DND-41 (cell line): ENCODE data around the gene PELI1.

Experiments used
- ATAC-seq: fragments of 200-7000 bp; cut with Tn5 transposase; 3 replicates; pipeline ENCODE4 v1.9.1; 2021; ENCODE audit warnings: low read depth; ENCODE audit not compliant: insufficient read depth
- DNase-seq: peaks from one replicate; pipeline ENCODE4 v3.0.0-alpha.2; 2020
- H2AFZ ChIP-seq: 2 replicates; pipeline ENCODE4 v1.6.0; 2012; ENCODE audit warnings: low read depth, low read length
- H3K27ac ChIP-seq: 2 replicates; pipeline ENCODE4 v1.5.1; 2012; ENCODE audit warnings: low read length, inconsistent platforms
- H3K27me3 ChIP-seq: fragments of 200-600 bp; sonication (generic); 2 replicates; pipeline ENCODE4 v1.6.0; 2012; ENCODE audit warnings: low read length, mild to moderate bottlenecking, inconsistent platforms; ENCODE audit not compliant: insufficient read depth, poor library complexity
- H3K36me3 ChIP-seq: 2 replicates; pipeline ENCODE4 v1.5.1; 2012; ENCODE audit warnings: low read length, inconsistent platforms; ENCODE audit not compliant: insufficient read depth
- H3K4me1 ChIP-seq: 2 replicates; pipeline ENCODE4 v1.5.1; 2012; ENCODE audit warnings: mild to moderate bottlenecking, low read length; ENCODE audit not compliant: insufficient read depth
- H3K4me2 ChIP-seq: 2 replicates; pipeline ENCODE4 v1.6.0; 2012; ENCODE audit warnings: mild to moderate bottlenecking, moderate library complexity, low read length, inconsistent platforms; ENCODE audit not compliant: insufficient read depth
- H3K4me3 ChIP-seq, 2 experiments: fragments of 200-600 bp in 1 of 2; shearing (Covaris generic) in 1 of 2; 2 replicates each; pipeline ENCODE4 v1.5.1; 2012 to 2016; ENCODE audit warnings: inconsistent platforms in 2 of 2, low read length in 2 of 2, mild to moderate bottlenecking in 2 of 2, low read depth in 1 of 2, moderate library complexity in 1 of 2
- H3K79me2 ChIP-seq: 2 replicates; pipeline ENCODE4 v1.6.0; 2012; ENCODE audit warnings: low read length, inconsistent platforms; ENCODE audit not compliant: insufficient read depth
- H3K9ac ChIP-seq: 2 replicates; pipeline ENCODE4 v1.6.0; 2012; ENCODE audit warnings: low read depth, mild to moderate bottlenecking, inconsistent platforms, low read length, moderate library complexity
- H3K9me3 ChIP-seq: 2 replicates; pipeline ENCODE4 v1.5.1; 2012; ENCODE audit warnings: low read length, moderate library complexity, mild to moderate bottlenecking, inconsistent platforms; ENCODE audit not compliant: insufficient read depth, severe bottlenecking
- H4K20me1 ChIP-seq: 2 replicates; pipeline ENCODE4 v1.6.0; 2012; ENCODE audit warnings: low read length; ENCODE audit not compliant: insufficient read depth
- EZH2 ChIP-seq: IDR thresholded peaks from 3 replicates; pipeline ENCODE4 v1.6.1; 2012; ENCODE audit warnings: borderline replicate concordance, low read depth, mild to moderate bottlenecking, moderate library complexity, low read length, inconsistent platforms; ENCODE audit not compliant: severe bottlenecking
- TF ChIP-seq, protein P1 (sequence below): IDR thresholded peaks from 2 replicates; pipeline ENCODE4 v1.5.1; 2012; ENCODE audit warnings: borderline replicate concordance, low read length, moderate library complexity, mild to moderate bottlenecking; ENCODE audit not compliant: poor library complexity, severe bottlenecking; ENCODE audit errors: extremely low read depth

PELI1 gene

DNA sequence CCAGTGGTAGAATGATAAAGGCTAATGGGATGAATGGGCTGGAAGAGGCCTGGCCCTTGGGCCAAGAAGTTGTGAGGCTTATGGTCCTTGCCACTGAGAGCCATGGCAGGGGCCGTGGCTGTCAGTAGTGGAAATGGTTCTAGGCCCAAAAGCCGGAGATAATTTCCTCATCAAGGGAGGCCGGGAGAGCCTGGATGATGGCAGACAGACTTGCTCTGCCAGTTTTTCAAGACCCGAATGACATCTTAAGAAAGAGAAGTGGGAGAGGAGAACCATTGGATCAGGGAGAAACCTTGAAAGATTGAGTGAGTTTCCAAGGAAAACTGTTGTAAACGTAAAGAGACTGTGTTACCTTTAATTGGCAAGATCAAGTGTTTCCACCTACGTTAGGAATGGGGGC lies 78.7 kb downstream of the PELI1 start:
- DNase-seq (no peak), ATAC-seq (no peak)
- TF ChIP-seq, protein P1, sequence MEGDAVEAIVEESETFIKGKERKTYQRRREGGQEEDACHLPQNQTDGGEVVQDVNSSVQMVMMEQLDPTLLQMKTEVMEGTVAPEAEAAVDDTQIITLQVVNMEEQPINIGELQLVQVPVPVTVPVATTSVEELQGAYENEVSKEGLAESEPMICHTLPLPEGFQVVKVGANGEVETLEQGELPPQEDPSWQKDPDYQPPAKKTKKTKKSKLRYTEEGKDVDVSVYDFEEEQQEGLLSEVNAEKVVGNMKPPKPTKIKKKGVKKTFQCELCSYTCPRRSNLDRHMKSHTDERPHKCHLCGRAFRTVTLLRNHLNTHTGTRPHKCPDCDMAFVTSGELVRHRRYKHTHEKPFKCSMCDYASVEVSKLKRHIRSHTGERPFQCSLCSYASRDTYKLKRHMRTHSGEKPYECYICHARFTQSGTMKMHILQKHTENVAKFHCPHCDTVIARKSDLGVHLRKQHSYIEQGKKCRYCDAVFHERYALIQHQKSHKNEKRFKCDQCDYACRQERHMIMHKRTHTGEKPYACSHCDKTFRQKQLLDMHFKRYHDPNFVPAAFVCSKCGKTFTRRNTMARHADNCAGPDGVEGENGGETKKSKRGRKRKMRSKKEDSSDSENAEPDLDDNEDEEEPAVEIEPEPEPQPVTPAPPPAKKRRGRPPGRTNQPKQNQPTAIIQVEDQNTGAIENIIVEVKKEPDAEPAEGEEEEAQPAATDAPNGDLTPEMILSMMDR: no peak
- no peak for TF ChIP-seq EZH2
- no peak overlapping the region for H3K4me3 ChIP-seq
- H3K36me3 ChIP-seq: no peaks in the 10 kb centered on the region
- no peak overlapping the region for H2AFZ ChIP-seq
- H3K4me2 ChIP-seq: no peak overlapping the region
- no peaks in the 10 kb centered on the region for H3K9me3 ChIP-seq
- H3K27ac ChIP-seq: no peak overlapping the region
- no peaks in the 10 kb centered on the region for H3K79me2 ChIP-seq
- H4K20me1 ChIP-seq: no peaks in the 10 kb centered on the region
- H3K4me1 ChIP-seq: peaks cover 2% of the 10 kb centered on the region; the same call in 1 of the 2 replicates
- no peaks in the 10 kb centered on the region for H3K27me3 ChIP-seq
- H3K9ac ChIP-seq: no peak overlapping the region

GRCh38 chr2:64063924-64064331 lies 80.3 kb downstream of the PELI1 start:
- no peaks in the 10 kb centered on the region for H3K9me3 ChIP-seq
- H3K9ac ChIP-seq: no peak overlapping the region
- DNase-seq: no peak
- peaks cover 2% of the 10 kb centered on the region; the same call in 1 of the 2 replicates for H3K4me1 ChIP-seq
- H3K4me2 ChIP-seq: no peak overlapping the region
- H4K20me1 ChIP-seq: no peaks in the 10 kb centered on the region
- H3K4me3 ChIP-seq: no peak overlapping the region
- H3K36me3 ChIP-seq: no peaks in the 10 kb centered on the region
- no peak overlapping the region for H3K27ac ChIP-seq
- no peaks in the 10 kb centered on the region for H3K79me2 ChIP-seq
- TF ChIP-seq, protein P1: no peak
- no peak for TF ChIP-seq EZH2
- no peaks in the 10 kb centered on the region for H3K27me3 ChIP-seq
- no peak for ATAC-seq
- H2AFZ ChIP-seq: no peak overlapping the region

DNA sequence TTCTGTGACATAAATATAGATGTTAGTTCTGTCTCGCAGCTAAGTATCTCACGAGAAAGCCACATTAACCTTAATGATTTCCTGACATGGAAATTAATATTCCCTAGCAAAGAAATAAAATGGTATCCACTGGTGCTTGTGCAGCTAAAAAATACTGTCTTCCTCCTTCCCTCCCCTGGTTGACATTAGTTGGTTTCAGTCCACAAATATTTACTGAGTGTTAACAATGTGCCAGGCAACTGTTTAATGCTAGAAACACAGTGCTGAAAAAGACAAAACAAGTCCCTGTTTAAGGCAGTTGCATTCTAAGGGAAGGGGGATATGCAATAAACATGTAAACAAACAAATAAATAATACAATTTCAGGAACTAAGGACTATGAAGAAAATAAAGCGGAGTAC lies 80.8 kb downstream of the PELI1 start:
- Histone ChIP-seq H3K9ac (no peak overlapping the region), H3K4me1 (peaks cover 2% of the 10 kb centered on the region; the same call in 1 of the 2 replicates), H3K36me3 (no peaks in the 10 kb centered on the region), H3K27me3 (no peaks in the 10 kb centered on the region), H3K79me2 (no peaks in the 10 kb centered on the region), H4K20me1 (no peaks in the 10 kb centered on the region), H3K9me3 (no peaks in the 10 kb centered on the region), H2AFZ (no peak overlapping the region), H3K4me3 (no peak overlapping the region), H3K27ac (no peak overlapping the region), H3K4me2 (no peak overlapping the region)
- ATAC-seq (no peak), DNase-seq (no peak)
- TF ChIP-seq EZH2: no peak
- TF ChIP-seq, protein P1: no peak

- Histone ChIP-seq H3K4me3 (no peak overlapping the region), H3K4me1 (peaks cover 2% of the 10 kb centered on the region; the same call in 1 of the 2 replicates), H3K79me2 (no peaks in the 10 kb centered on the region), H4K20me1 (no peaks in the 10 kb centered on the region), H2AFZ (no peak overlapping the region), H3K4me2 (no peak overlapping the region), H3K36me3 (no peaks in the 10 kb centered on the region), H3K9me3 (no peaks in the 10 kb centered on the region), H3K9ac (no peak overlapping the region), H3K27me3 (no peaks in the 10 kb centered on the region), H3K27ac (no peak overlapping the region)
- no peak for ATAC-seq
- no peak for DNase-seq
- TF ChIP-seq, protein P1: no peak
- TF ChIP-seq EZH2: no peak
These were observed 81.4 kb downstream of the PELI1 start for GRCh38 chr2:64062840-64063239.
